HG03097 (cell line): ENCODE measurements around the gene CCDC116.
"Not testable (repeated sequence)": the region's sequence is repeated elsewhere in the genome, so short reads cannot be mapped to it uniquely, and the experiment has no call there.

Experiments used
- ATAC-seq: cut with Tn5 transposase; IDR thresholded peaks from one replicate; pipeline ENCODE4 v1.9.1; 2021; ENCODE audit not compliant: unreplicated experiment, low FRiP score

The CCDC116 gene

DNA sequence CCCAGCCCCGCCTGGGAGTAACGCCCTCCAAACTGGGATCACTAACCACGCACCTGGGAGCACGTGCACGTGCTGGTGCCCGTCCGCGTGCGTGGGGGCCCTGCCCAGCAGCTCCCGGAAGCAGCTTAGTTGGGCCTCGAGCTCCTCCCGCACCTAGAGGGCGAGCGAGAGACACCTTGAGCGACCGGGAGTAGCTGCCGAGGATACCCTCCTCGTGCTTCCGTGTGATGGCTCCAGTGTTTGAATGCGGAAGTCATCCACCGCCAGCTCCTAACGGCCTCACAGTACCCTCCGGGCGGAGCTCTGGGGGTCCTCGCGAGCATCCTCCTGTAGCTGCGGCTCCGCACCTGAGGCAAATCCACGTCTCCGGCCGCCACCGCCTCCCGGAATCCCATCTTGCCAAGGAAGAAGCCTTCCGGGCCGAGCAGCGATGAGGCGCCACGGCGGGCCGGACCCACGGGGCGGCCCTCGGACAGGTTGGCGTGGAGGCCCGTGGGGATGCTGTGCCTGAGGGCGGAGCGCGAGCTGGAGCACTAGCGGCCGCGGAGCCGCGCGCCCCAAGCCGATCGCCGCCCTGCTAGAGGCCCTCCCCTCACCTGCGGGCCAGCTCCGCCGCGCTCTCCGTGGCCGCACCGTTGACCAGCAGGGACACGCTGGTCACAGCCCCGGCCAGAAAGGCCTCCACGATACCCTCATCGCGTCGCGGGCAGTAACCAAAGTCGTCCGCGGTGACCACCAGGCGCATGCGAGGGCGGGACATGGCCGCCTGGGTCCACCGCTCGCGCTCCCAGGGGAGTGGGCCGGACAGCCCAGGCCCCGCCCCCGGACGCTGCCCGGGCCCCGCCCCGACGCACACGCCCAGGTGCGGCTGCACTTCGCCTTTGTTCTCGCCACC is 3.1 kb upstream of the CCDC116 start, which contains the start of gene YDJC:
YDJC (minus strand) TSS at position 768 of the 895 bp plus-strand sequence; CDS start at position 760, 8 bp downstream.
- ATAC-seq, result peak; percentile 75

DNA sequence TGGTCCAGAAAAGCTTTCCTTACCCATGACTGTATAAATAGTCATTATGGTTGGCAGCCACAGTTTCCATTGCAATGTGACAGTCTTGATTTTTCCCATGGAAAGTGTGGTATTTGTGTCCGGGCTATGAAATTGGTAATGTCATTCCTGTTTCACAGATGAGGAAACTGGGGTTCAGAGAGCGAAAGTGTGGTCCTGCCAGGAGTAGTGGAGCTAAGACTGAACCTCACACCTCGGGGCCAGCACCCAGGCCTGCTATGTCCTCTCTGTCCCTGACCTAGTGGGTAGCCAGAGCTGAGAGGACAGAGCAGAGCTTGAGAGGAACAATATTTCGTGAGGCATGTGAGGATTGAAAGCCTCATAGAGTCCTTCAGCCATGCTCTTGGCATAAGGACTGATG is 1.5 kb upstream of the CCDC116 start:
- ATAC-seq, result no peak

DNA sequence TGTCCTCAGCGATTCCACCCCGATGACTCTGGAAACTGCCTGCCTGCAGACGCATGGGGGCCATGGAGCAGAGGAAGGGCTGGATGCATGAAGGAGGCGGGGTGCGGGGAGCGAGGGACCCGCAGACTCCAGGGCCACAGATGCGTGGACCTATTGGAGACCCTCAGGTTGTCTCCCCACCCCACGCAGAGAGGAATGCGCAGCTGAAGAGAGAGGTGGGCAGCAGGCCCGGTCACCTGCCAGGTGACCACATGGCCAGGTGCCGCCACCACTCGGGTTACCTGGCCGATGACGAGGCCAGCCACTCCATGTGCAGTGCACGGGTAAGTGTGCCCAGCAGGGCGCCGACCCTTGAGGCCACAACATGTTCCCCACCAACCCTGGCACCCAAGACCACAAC is 371 bp downstream of the CCDC116 start:
- no peak for ATAC-seq

DNA sequence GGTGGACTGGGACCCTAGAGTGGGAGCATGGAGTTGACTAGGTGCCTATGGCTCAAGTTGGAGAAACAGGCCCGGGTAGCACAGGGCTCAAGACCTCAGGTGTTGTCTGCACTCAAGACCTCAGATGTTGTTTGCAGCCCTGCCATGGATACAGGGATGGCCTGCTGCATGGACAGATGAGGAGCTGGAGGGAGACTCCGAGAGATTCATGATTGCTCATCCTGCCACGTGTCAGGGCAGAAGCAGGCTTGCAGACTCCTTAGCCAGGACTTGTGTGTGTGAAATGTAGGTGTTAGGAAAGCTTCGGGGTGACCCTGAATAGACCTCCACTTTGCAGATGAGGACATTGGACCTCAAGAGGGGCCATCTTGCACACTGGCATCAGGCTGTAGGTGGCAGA is 921 bp downstream of the CCDC116 start:
- ATAC-seq, result no peak

DNA sequence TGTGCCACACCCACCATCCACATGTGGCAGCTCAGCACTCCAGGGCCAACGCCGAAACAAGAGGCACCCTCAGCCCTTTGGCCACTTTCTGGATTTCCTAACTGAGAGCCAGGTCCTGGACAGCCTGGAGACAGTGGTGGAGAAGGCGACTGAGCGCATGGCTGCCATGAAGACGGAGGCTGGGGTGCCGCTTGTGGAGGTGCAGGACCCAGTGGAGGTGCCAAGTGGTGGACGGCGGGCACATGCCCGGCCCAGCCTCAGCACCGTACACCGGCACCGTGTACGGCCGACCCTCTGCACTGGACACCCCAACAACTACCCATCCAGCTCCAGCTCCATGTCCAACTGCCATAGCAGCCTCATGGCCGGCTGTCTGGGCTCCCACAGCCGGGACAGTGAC is 1.5 kb downstream of the CCDC116 start:
- no peak for ATAC-seq

DNA sequence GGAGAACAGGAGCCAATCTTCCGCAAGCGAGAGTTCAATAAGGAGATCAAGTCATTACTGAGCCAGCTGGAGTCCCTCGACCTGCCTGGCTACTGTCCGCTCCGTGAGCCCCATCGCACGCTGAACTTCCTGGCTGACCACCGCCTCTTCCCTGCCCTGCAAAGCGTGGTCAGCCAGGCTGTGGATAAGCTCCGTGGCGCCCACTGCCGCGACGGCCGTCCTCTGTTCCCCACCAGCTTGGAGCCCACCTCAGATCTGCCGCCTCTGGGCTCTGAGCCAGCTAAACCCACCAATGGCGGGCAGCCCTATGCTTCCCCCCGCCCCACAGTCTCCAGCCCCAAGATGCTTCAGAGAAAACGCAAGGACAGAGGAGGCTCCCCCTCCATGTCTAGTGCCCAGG is 2.3 kb downstream of the CCDC116 start:
- no peak for ATAC-seq

DNA sequence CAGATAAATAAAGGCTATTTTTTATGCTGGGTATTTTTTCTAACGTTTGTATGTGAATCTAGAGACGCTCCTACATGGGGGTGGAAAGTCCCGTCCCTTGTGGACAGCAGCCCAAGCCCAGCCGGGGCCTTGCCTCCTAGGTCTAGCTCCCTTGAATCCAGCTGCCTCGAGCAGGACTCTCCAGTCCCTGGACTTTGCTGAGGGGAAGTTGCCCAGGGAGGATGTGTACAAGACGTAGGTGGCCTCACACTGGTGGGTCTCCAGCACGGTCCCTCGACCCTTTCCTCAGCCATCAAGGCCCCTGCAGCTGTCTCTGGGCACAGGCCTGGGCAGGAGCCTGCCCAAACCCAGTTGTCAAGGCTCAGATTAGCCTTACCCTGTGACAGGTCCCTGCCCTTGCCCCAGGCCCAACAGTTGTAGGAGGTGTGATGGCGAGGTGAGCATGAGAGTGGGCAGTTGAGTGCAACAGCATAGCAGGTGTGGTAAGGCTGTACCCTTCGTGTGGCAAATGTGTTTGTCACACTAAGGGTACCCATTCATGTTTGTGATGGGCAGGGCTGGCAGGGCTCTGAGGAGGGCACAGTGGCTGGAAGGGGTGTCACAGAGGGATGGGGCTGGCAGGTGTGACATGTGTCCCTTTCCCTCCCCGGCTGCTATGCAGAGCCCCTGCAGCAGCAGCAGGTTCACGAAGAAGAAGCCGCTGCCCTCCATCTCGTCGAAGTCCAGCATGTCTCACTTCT is 3.4 kb downstream of the CCDC116 start:
- no peak for ATAC-seq

DNA sequence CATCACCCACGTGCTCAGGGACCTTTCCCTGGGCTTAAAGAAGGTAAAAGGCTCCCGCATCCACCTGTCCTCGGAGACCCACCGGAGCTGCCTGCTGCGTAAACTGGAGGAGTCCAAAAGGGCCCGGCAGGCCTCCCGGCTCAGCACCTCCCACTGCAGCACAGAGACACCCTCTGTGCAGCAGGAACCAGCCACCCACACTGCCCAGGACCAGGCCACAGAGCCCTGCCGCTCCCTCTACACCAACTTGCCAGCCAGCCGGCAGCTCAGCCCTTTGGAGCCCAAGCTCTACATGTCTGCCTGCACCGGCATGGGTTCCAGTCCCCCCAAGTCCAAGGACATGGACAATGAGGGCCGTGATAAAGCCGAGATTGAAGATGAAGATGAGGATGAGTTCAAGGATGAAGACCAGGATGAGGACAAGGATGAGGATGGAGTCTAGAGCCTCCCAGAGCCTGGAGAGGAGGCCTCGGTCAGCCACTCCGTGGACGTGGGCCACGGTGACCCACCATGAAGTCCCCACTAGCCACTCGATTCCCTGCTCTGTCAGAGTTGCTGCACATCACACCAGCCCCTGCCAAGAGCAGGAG is 4.2 kb downstream of the CCDC116 start:
- no peak for ATAC-seq

DNA sequence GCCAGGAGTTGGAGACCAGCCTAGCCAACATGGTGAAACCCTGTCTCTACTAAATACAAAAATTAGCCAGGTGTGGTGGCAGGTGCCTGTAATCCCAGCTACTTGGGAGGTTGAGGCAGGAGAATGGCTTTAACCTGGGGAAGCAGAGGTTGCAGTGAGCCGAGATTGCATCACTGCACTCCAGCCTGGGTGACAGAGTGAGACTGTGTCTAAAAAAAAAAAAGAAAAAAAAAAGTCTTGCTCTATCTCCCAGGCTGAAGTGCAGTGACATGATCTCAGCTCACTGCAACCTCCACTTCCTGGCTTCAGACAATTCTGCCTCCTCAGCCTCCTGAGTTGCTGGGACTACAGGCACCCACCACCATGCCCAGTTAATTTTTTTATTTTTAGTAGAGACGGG is 4.9 kb downstream of the CCDC116 start:
- not testable (repeated sequence) for ATAC-seq

DNA sequence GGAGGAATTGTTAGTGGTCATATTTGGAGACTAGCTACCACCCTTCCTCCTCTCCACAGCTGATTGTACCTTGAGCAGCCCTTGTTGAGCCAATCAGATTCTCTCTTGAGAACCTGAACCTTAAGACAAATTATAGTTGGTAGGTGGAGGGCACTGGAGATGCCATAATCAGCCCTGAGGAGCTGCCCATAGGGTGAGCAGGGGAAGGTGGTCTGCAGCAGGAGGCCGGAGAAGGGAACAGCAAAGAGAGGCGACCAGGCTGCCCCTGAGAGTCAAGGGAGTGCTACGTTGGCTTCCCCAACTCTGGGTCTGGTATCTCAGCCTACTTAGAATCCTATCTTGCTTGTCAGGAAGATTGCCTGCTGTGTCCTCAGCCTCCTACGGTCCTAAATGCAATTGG is 6.8 kb downstream of the CCDC116 start:
- no peak for ATAC-seq

DNA sequence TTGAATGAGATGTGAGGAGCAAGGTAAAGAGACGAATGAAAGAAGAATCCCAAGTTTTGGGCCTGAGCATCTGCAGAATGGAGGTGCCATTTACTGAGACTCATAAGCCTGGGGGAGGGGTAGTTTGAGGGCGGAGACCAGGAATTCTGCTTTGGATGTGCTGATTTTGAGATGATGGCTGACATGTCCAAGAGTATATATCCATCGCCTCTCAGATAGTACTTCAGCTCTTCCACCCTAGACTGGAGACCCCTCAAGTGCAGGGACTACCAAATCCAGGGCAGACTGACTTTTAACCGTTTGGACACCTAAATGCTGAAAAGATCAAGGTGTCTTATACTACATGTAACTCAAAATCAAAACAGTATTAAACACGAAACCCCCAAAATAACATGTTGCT is 8.2 kb downstream of the CCDC116 start:
- no peak for ATAC-seq

DNA sequence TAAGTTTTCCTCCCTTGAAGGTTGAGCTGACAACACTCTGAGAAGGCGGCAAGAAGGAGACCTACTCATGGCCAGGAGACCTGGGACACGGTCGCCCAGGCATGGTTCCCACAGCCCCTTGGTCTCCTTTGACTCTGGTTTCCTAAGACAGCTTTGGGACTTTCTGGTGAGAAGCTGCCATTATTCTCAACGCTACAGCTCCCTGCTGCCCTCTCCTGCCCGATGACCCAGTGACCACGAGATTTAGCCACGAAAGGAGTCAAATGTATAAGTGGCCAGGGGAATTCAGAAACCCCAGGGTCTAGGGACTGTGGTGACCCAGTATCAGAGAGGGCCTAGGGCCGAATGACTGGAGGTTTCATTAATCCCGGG is 8.8 kb downstream of the CCDC116 start:
- ATAC-seq, result no peak

DNA sequence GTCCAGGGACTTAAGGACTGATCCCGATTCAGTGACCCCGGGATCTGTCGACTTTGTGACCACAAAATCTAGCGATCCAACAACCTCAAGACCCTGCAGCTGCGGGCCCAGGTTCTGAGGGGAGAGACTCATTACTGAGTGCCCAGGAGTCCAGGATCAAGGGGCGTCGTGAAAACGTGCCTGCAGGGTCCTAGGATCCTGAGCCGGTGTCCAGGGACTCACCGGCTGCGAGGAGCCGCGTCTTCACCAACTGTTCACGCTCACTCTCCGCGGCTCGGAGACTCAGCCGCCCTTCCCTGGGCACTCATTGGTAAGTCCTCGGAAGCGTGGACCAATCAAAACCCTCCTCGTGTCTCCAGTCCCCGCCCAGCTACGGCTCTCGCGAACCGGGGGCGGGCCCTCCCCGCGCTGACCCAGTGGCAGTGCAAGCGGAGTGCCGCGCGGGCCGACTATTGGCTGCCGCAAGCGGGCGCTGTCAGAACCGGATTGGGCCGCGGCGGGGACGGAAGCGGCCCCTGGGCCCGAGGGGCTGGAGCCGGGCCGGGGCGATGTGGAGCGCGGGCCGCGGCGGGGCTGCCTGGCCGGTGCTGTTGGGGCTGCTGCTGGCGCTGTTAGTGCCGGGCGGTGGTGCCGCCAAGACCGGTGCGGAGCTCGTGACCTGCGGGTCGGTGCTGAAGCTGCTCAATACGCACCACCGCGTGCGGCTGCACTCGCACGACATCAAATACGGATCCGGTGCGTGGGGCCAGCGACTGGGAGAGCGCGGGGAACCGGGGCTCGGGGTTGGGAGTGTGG is 9.4 kb downstream of the CCDC116 start, which contains the start of gene SDF2L1:
SDF2L1 (plus strand) TSS at position 514 of the 795 bp plus-strand sequence; CDS start at position 549, 35 bp downstream.
- ATAC-seq, result peak; percentile 81

DNA sequence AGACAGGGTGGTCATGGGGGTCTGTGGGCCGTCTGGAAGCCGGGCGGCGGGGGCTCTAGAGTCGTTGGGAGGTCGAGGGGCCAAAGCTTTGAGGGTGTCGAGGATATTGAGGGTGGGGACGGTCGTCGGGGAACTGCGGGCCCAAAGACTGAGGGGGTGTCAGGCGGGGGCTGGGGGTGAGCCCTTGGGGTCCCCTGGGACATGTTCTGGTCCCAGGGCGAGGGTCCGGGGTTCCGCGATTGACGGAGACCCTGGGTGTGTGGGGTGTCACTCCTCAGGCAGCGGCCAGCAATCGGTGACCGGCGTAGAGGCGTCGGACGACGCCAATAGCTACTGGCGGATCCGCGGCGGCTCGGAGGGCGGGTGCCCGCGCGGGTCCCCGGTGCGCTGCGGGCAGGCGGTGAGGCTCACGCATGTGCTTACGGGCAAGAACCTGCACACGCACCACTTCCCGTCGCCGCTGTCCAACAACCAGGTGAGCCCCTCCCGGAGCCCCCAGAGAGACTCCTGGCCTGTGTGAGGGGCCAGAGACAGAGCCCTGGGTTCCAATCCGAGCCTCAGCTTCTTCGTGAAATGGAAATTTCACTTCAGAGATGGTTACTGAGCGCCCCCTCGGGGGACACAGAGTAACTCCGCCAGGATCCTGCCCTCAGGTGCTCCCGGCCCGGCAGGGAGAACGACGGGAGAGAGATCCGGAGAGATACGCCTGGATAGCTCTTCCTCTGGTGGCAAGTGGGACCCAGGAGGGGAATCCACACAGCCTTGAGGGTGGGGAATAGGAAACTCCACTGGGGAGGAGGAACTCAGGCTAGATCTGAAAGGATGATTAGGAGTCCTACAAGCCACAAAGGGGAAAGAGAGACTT is 10.3 kb downstream of the CCDC116 start:
- ATAC-seq, result no peak

DNA sequence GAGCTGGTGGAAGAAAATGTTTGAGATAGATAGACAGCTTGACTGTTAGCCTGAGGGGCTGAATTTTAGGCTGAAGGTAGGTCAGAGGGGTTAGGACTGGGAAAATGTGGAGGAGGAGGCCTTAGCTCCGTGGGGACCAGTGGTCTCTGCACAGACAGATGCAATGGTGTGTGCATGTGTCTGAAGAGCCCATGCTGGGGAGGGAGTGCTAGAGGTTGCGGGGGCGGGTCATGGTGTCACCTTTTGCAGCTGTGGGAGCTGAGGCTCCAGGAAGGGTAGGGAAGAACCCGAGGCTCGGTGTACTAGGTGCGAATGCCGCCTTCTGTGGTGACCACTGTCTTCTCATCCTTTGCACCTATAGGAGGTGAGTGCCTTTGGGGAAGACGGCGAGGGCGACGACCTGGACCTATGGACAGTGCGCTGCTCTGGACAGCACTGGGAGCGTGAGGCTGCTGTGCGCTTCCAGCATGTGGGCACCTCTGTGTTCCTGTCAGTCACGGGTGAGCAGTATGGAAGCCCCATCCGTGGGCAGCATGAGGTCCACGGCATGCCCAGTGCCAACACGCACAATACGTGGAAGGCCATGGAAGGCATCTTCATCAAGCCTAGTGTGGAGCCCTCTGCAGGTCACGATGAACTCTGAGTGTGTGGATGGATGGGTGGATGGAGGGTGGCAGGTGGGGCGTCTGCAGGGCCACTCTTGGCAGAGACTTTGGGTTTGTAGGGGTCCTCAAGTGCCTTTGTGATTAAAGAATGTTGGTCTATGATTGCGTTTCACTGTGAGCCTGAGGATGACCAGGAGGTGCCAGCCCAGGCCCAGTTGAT is 11.2 kb downstream of the CCDC116 start:
- no peak for ATAC-seq

DNA sequence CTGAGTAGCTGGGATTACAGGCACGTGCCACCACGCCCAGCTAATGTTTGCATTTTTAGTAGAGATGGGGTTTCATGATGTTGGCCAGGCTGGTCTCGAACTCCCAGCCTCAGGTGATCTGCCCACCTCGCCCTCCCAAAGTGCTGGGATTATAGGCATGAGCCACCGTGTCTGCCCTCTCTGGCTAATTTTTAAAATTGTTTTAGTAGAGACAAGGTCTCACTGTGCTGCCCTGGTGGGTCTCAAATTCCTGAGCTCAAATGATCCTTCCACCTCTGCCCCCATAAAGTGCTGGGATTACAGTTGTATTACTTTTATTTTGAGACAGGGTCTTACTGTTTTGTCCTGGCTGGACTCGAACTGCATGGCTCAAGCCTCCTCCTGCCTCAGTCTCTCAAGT is 13.0 kb downstream of the CCDC116 start:
- ATAC-seq, result not testable (repeated sequence)

DNA sequence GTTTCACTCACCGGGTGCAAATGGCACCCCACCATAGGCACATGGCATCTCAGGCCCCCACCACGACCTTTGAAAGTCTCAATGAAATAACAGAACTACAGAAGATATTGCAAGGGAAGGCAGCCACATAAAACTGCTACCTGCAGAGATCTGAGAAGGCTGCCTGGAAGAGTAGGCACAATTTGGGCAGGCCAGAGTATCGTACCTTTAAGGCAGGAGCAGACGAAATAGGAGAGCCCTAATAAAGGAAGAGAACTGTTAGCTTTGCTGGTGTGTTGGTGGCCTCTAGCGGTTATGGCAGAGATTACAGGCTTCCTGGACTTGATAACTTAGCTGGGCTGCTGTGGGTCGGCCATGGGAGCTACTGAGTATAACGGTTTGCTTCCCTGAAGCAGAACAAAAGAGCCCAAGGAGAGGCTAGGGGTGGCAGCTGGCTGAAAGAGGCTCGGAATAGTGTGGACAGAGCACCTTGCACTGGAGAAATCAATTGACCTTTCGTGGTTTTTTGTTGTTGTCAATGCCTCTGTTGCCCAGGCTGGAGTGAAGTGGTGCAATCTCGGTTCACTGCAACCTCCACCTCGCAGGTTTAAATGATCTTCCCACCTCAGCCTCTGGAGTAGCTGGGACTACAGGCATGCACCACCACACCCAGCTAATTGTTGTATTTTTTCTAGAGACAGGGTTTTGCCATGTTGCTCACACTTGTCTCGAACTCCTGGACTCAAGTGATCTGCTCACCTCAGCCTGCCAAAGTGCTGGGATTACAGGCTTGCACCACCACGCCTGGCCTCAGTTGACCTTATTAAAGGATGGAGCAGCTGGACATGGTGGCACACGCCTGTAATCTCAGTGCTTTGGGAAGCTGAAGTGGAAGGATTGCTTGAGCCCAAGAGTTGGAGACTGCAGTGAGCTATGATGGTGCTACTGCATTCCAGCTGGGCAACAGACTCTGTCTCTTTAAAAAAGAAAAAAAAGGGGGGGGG is 14.3 kb downstream of the CCDC116 start:
- ATAC-seq, result no peak

DNA sequence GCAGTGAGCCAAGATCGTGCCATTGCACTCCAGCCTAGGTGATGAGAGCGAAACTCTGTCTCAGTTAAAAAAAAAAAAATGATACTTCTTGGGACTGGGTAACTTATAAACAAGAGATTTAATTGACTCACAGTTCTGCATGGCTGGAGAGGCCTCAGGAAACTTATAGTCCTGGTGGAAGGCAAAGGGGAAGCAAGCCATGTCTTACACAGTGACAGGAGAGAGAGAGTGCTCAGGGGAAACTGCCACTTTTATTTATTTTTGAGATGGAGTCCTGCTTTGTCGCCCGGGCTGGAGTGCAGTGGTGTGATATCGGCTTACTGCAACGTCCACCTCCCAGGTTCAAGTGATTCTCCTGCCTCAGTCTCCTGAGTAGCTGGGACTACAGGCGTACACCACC is 17.7 kb downstream of the CCDC116 start:
- ATAC-seq, result no peak
